HepG2 (cell line): ENCODE measurements around the gene UNC5CL. TPM values are rescaled to one million over a fixed set of nuclear protein-coding genes. Genes with fewer than 3 reads are reported as not detected.
A peak's percentile ranks its signal among the peaks of the same experiment; 100 is the strongest.

ENCODE experiments used
- ATAD3A ChIP-seq: sonication (generic); formaldehyde crosslinking; IDR thresholded peaks from 2 replicates; pipeline ENCODE4 v1.4.0; 2020; ENCODE audit warnings: missing genetic modification reagents
- ETS1 ChIP-seq: sonication (generic); formaldehyde crosslinking; IDR thresholded peaks from 2 replicates; pipeline ENCODE4 v1.4.0; 2020; ENCODE audit warnings: missing genetic modification reagents
- FOSL1 ChIP-seq: sonication (generic); formaldehyde crosslinking; IDR thresholded peaks from 2 replicates; pipeline ENCODE4 v1.9.0; 2021; ENCODE audit warnings: missing genetic modification reagents, borderline replicate concordance
- FOSL2 ChIP-seq: sonication (generic); formaldehyde crosslinking; IDR thresholded peaks from 2 replicates; pipeline ENCODE4 v1.4.0; 2020; ENCODE audit warnings: missing genetic modification reagents
- GLI4 ChIP-seq: sonication (generic); formaldehyde crosslinking; IDR thresholded peaks from 2 replicates; pipeline ENCODE4 v1.5.1; 2020; ENCODE audit warnings: missing genetic modification reagents, mild to moderate bottlenecking, moderate library complexity, borderline replicate concordance
- GLMP ChIP-seq: sonication (generic); formaldehyde crosslinking; IDR thresholded peaks from 2 replicates; pipeline ENCODE4 v1.9.0; 2021; ENCODE audit warnings: missing genetic modification reagents, mild to moderate bottlenecking, borderline replicate concordance
- HDAC2 ChIP-seq: sonication (generic); formaldehyde crosslinking; IDR thresholded peaks from 2 replicates; pipeline ENCODE4 v1.4.0; 2020; ENCODE audit warnings: missing genetic modification reagents
- HOMEZ ChIP-seq: IDR thresholded peaks from 2 replicates; pipeline ENCODE4 v1.6.1; 2016; ENCODE audit warnings: low read depth
- HOXD1 ChIP-seq: sonication (generic); formaldehyde crosslinking; IDR thresholded peaks from 2 replicates; pipeline ENCODE4 v1.5.0; 2020; ENCODE audit warnings: missing genetic modification reagents
- KDM1A ChIP-seq: IDR thresholded peaks from 2 replicates; pipeline ENCODE4 v1.6.1; 2016; ENCODE audit warnings: missing compliant biosample characterization
- KMT2B ChIP-seq: IDR thresholded peaks from 2 replicates; pipeline ENCODE4 v1.6.1; 2016; ENCODE audit warnings: missing genetic modification reagents, missing compliant biosample characterization
- POLR2AphosphoS5 ChIP-seq: IDR thresholded peaks from 2 replicates; pipeline ENCODE4 v1.6.1; 2012; ENCODE audit warnings: low read depth, low read length
- SRSF4 ChIP-seq: fragments of 200-400 bp; formaldehyde crosslinking; IDR thresholded peaks from one replicate; pipeline ENCODE4 v1.6.1; 2018; ENCODE audit warnings: mild to moderate bottlenecking, low read depth, low read length, moderate library complexity; ENCODE audit not compliant: poor library complexity, severe bottlenecking
- TERF1 ChIP-seq: sonication (generic); formaldehyde crosslinking; IDR thresholded peaks from 2 replicates; pipeline ENCODE4 v1.8.0; 2022; ENCODE audit warnings: mild to moderate bottlenecking, missing genetic modification reagents, moderate library complexity
- ZBTB8A ChIP-seq: sonication (generic); formaldehyde crosslinking; IDR thresholded peaks from 2 replicates; pipeline ENCODE4 v1.4.0; 2020; ENCODE audit warnings: mild to moderate bottlenecking, low read depth, missing genetic modification reagents, borderline replicate concordance
- ZFP36L2 ChIP-seq: sonication (generic); formaldehyde crosslinking; IDR thresholded peaks from 2 replicates; pipeline ENCODE4 v1.4.0; 2020; ENCODE audit warnings: missing genetic modification reagents
- ZNF317 ChIP-seq: sonication (generic); formaldehyde crosslinking; IDR thresholded peaks from 2 replicates; pipeline ENCODE4 v1.5.0; 2020; ENCODE audit warnings: mild to moderate bottlenecking, missing genetic modification reagents
- ZNF431 ChIP-seq: sonication (generic); formaldehyde crosslinking; IDR thresholded peaks from 2 replicates; pipeline ENCODE4 v1.9.0; 2022; ENCODE audit warnings: missing genetic modification reagents, low read depth, mild to moderate bottlenecking, borderline replicate concordance
- ZNF468 ChIP-seq: sonication (generic); formaldehyde crosslinking; IDR thresholded peaks from 2 replicates; pipeline ENCODE4 v1.8.0; 2022; ENCODE audit warnings: mild to moderate bottlenecking, moderate library complexity, missing genetic modification reagents
- ZNF558 ChIP-seq: sonication (generic); formaldehyde crosslinking; IDR thresholded peaks from 2 replicates; pipeline ENCODE4 v1.9.0; 2022; ENCODE audit warnings: mild to moderate bottlenecking, missing genetic modification reagents, borderline replicate concordance
- ZNF577 ChIP-seq: sonication (generic); formaldehyde crosslinking; IDR thresholded peaks from 2 replicates; pipeline ENCODE4 v1.4.0; 2020; ENCODE audit warnings: mild to moderate bottlenecking, low read depth, missing genetic modification reagents, borderline replicate concordance
- ZNF800 ChIP-seq: sonication (generic); formaldehyde crosslinking; IDR thresholded peaks from 2 replicates; pipeline ENCODE4 v1.4.0; 2020; ENCODE audit warnings: missing genetic modification reagents
- ZSCAN5A ChIP-seq: sonication (generic); formaldehyde crosslinking; IDR thresholded peaks from 2 replicates; pipeline ENCODE4 v1.8.0; 2022; ENCODE audit warnings: mild to moderate bottlenecking, missing genetic modification reagents, borderline replicate concordance
- polyA plus RNA-seq, 8 experiments: library from polyadenylated mRNA; depleted of rRNA in 3 of 8; stranded (reverse) in 7 of 8; unstranded in 1 of 8; fragments of >200 nt; fragmentation: Illumina TruSeq in 4 of 8; extraction: Trizol in 4 of 8; gene quantifications; 2 replicates each; pipeline versions ENCODE4 v1.2.1 to v1.2.3, GENCODE V29; 2011 to 2016; ENCODE audit warnings: low read depth in 4 of 8, missing spikeins in 1 of 8, mixed read lengths in 1 of 8; ENCODE audit not compliant: insufficient read depth in 1 of 8
- total RNA-seq, 5 experiments: library from RNA; depleted of rRNA; stranded (reverse); fragments of >200 nt; fragmentation: Illumina TruSeq; extraction: Trizol; gene quantifications; 2 replicates each; pipeline ENCODE4 v1.2.3, GENCODE V29; 2016; ENCODE audit warnings: low read depth in 1 of 5

Gene UNC5CL
- total and polyA plus RNA-seq, 2 of the 13 experiments (the other 11 are each of a cell fraction or from before 2014, with no cell fraction given) = 2.4 to 2.5 TPM

- TF ChIP-seq ZSCAN5A (CRISPR knock-in tag) (no peak), POLR2AphosphoS5 (no peak), GLMP (CRISPR knock-in tag) (no peak), ZNF577 (CRISPR knock-in tag) (no peak), ZNF558 (CRISPR knock-in tag) (0 out of 2 replicates have a peak, but pooled peaks have one; percentile 2), ATAD3A (CRISPR knock-in tag) (no peak), ZFP36L2 (CRISPR knock-in tag) (no peak), ZBTB8A (CRISPR knock-in tag) (no peak), ZNF800 (no peak), GLI4 (no peak), FOSL1 (CRISPR knock-in tag) (no peak), ZNF317 (no peak), KDM1A (CRISPR knock-in tag) (no peak), FOSL2 (no peak), TERF1 (no peak), SRSF4 (no peak), ZNF431 (peak; percentile 10; the same call in 1 of the 2 replicates), HOXD1 (CRISPR knock-in tag) (no peak), HDAC2 (no peak; the same call in 1 of the 2 replicates), HOMEZ (no peak), ETS1 (CRISPR knock-in tag) (no peak), ZNF468 (0 out of 2 replicates have a peak, but pooled peaks have one; percentile 28), KMT2B (CRISPR knock-in tag) (no peak)
These were observed 32.5 kb upstream of the UNC5CL start (continued) for GRCh38 chr6:41071501-41071922.
